ENCODE measurements around the gene TIMP2.

- TF ChIP-seq CTCF (conservative IDR thresholded peaks at IDR 0.05) (no peak), ZFX (IDR thresholded peaks at IDR 0.05) (no peak)
Measured at GRCh38 chr17:78852709-78853121, 72.5 kb downstream of the TIMP2 start.

Data from C4-2B (cell line).